Endothelial cell (in vitro differentiated cells): Measurements from ENCODE around the gene ATP6V1E1. TPM values are rescaled to one million over a fixed set of nuclear protein-coding genes. Genes with fewer than 3 reads are reported as not detected.

Source experiments
- DNase-seq: peaks from one replicate; pipeline ENCODE4 v3.0.0; 2021; ENCODE audit warnings: low spot score
- H3K27ac Mint-ChIP-seq: one replicate; pipeline ENCODE4 v1.8.0; 2021; ENCODE audit warnings: mixed read lengths, inconsistent platforms; ENCODE audit not compliant: unreplicated experiment
- H3K27me3 Mint-ChIP-seq: one replicate; pipeline ENCODE4 v1.8.0; 2021; ENCODE audit warnings: mild to moderate bottlenecking, moderate library complexity, mixed read lengths, inconsistent platforms; ENCODE audit not compliant: unreplicated experiment
- H3K36me3 Mint-ChIP-seq: one replicate; pipeline ENCODE4 v1.8.0; 2021; ENCODE audit warnings: mild to moderate bottlenecking, low read depth, mixed read lengths, inconsistent platforms; ENCODE audit not compliant: unreplicated experiment
- H3K4me1 Mint-ChIP-seq: one replicate; pipeline ENCODE4 v1.8.0; 2021; ENCODE audit warnings: mild to moderate bottlenecking, mixed read lengths, inconsistent platforms; ENCODE audit not compliant: unreplicated experiment
- H3K4me3 Mint-ChIP-seq: one replicate; pipeline ENCODE4 v1.8.0; 2021; ENCODE audit warnings: mild to moderate bottlenecking, mixed read lengths, inconsistent platforms; ENCODE audit not compliant: unreplicated experiment
- H3K9me3 Mint-ChIP-seq: one replicate; pipeline ENCODE4 v1.8.0; 2021; ENCODE audit warnings: mixed read lengths, inconsistent platforms; ENCODE audit not compliant: unreplicated experiment
- total RNA-seq: library from RNA; stranded (reverse); fragmentation: NEBNext Ultra II Directional; extraction: Animal tissue kit (Norgen Biotek cat#: 25700); gene quantifications from one replicate; pipeline ENCODE4 v1.2.1, GENCODE V29; 2021; ENCODE audit not compliant: unreplicated experiment
- TF ChIP-seq, protein P1 (sequence below): fragments of 200-600 bp; sonication (generic); IDR thresholded peaks from one replicate; pipeline ENCODE4 v1.5.0; 2021; ENCODE audit warnings: antibody characterized with exemption; ENCODE audit not compliant: unreplicated experiment

The ATP6V1E1 gene
- total RNA-seq, 1 donor from 2014 or later, result 80.4 TPM

DNA sequence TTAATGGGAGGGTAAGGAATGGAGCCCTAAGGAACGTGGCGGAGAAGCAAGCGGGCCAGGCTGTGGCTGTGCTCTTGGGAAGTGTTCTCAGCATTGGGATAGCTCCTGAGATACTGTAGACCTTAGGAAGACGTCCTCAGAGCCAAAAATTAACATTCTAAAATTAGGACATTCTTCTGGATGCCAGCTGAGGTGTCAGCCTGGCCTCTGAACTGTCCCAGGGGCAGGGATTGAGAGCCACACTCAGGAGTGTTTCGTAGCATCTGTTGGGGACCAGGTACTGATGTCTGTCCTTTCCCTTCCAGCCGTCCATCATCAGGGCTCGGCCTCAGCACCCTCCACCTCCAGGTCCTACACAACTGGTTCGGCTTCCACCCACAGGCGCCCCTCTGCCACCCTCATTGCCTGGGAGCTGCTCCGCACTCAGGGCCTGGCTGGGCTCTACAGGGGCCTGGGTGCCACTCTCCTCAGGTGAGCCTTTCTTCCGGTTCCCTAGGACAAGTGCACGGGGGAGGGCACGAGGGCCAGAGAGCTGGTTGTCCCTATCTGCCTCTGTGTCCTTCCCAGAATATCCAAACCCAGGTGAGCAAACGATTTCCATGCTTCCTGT is 41.6 kb downstream of the ATP6V1E1 start:
- H3K4me1 Mint-ChIP-seq, result no peaks in the 10 kb centered on the region
- H3K27me3 Mint-ChIP-seq, result peaks cover 9% of the 10 kb centered on the region
- H3K9me3 Mint-ChIP-seq, result no peaks in the 10 kb centered on the region
- TF ChIP-seq, protein P1, sequence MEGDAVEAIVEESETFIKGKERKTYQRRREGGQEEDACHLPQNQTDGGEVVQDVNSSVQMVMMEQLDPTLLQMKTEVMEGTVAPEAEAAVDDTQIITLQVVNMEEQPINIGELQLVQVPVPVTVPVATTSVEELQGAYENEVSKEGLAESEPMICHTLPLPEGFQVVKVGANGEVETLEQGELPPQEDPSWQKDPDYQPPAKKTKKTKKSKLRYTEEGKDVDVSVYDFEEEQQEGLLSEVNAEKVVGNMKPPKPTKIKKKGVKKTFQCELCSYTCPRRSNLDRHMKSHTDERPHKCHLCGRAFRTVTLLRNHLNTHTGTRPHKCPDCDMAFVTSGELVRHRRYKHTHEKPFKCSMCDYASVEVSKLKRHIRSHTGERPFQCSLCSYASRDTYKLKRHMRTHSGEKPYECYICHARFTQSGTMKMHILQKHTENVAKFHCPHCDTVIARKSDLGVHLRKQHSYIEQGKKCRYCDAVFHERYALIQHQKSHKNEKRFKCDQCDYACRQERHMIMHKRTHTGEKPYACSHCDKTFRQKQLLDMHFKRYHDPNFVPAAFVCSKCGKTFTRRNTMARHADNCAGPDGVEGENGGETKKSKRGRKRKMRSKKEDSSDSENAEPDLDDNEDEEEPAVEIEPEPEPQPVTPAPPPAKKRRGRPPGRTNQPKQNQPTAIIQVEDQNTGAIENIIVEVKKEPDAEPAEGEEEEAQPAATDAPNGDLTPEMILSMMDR, result no peak
- no peak overlapping the region for H3K27ac Mint-ChIP-seq
- no peak for DNase-seq
- H3K4me3 Mint-ChIP-seq, result no peak overlapping the region
- peaks cover 16% of the 10 kb centered on the region for H3K36me3 Mint-ChIP-seq

DNA sequence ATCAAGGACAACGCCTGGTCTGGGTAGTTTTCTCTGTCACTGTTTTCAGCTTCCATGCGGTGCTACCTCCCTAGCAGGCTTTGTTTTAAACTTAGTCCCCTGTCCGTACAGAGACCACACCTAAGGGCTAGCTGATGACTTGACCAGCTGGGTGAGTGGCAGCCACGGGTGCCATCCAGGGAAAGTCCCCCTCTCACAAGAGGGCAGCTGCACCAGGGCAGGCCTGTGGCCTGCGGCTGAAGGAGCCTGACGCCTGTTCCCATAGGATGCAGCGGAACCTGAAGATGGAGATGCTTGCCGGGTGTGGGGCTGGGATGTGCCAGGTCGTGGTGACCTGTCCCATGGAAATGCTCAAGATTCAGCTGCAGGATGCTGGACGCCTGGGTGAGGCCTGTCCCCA is 45.4 kb downstream of the ATP6V1E1 start:
- H3K27me3 Mint-ChIP-seq, result peaks cover 6% of the 10 kb centered on the region
- no peaks in the 10 kb centered on the region for H3K36me3 Mint-ChIP-seq
- no peak overlapping the region for H3K27ac Mint-ChIP-seq
- no peaks in the 10 kb centered on the region for H3K9me3 Mint-ChIP-seq
- TF ChIP-seq, protein P1, result no peak
- peaks cover 2% of the 10 kb centered on the region for H3K4me1 Mint-ChIP-seq
- H3K4me3 Mint-ChIP-seq, result no peak overlapping the region
- no peak for DNase-seq

DNA sequence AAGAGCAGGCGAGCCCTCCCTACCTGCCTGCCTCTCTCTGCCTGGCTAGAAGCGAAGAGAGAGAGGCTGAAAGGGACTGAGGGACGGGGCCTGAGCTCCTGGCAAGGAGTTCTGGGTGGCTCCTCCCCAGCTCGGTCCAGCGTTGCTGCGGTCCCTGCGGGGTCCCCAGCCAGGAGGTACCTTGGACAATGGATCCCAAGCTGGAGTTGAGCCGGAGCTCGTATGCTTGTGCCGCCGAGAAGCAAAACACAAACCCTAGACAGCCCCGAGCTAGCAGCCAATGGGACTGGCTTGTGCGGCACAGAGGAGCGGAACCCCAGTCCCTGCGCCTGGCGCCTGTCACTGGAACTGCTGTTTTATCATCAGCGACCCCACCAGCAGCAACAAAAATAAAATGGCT is 46.9 kb downstream of the ATP6V1E1 start:
- TF ChIP-seq, protein P1, result no peak
- Mint-ChIP-seq H3K27me3 (peaks cover 9% of the 10 kb centered on the region), H3K4me3 (no peak overlapping the region), H3K36me3 (no peaks in the 10 kb centered on the region), H3K9me3 (no peaks in the 10 kb centered on the region), H3K27ac (no peak overlapping the region), H3K4me1 (peaks cover 2% of the 10 kb centered on the region)
- DNase-seq, result no peak

DNA sequence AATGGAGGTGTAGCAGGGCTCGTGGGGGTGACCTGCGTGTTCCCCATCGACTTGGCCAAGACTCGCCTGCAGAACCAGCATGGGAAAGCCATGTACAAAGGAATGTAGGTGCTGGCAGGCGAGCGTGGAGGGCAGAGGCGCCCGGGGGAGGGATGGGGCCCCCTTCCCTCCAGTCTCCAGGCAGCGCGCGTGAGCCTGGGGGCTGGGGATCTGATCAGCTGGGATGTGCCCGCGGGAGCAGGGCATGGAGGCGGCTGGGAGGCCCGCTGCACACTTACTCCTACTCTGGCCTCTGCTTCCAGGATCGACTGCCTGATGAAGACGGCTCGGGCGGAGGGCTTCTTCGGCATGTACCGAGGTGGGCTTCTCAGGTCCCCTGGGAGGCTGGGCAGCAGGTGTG is 47.5 kb downstream of the ATP6V1E1 start:
- Mint-ChIP-seq H3K36me3 (no peaks in the 10 kb centered on the region), H3K4me1 (peaks cover 2% of the 10 kb centered on the region), H3K27ac (no peak overlapping the region)

DNA sequence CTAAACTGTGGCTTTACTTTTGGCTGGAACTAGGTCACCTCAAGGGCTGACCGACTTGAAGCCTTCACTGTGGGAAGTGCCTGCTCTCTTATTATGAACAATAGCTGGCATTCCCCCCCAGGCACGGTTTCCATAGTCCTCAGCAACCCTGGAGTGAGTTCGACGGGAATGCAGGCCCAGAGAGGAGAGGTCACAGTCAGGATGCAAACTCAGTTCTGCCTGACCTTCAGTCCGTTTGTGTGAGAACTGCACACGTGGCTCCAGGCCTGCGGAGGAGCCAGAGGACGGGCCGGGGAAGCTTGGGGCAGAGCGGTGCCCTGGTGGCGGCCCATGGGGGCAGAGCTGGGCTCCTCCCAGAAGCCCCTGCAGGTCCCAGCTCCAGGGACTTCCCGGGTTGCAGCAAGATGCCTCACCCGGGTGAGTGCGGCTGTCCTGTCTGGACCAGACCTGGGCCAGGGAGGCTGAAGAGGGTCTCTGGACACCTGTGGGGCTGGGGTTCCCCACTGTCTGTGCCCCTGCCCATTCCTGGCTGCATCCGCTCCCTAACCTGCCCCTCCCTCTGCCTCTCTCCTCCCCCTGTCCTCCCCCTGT is 48.0 kb downstream of the ATP6V1E1 start:
- DNase-seq, result no peak
- no peaks in the 10 kb centered on the region for H3K36me3 Mint-ChIP-seq
- H3K27me3 Mint-ChIP-seq, result peaks cover 12% of the 10 kb centered on the region
- no peak overlapping the region for H3K4me3 Mint-ChIP-seq
- peaks cover 2% of the 10 kb centered on the region for H3K4me1 Mint-ChIP-seq
- H3K9me3 Mint-ChIP-seq, result no peaks in the 10 kb centered on the region
- TF ChIP-seq, protein P1, result no peak
- H3K27ac Mint-ChIP-seq, result no peak overlapping the region

More for the DNA sequence above, 47.5 kb downstream of the ATP6V1E1 start:
- Mint-ChIP-seq H3K4me3 (no peak overlapping the region), H3K9me3 (no peaks in the 10 kb centered on the region), H3K27me3 (peaks cover 9% of the 10 kb centered on the region)
- no peak for DNase-seq
- TF ChIP-seq, protein P1, result no peak
